GM12878 (cell line): ENCODE measurements around the gene NMUR1. TPM values are rescaled to one million over a fixed set of nuclear protein-coding genes. Genes with fewer than 3 reads are reported as not detected.

ENCODE experiments used
- ATAC-seq: fragments of 200-7000 bp; cut with Tn5 transposase; 3 replicates; pipeline ENCODE4 v1.9.1; 2020; ENCODE audit warnings: mild to moderate bottlenecking, moderate library complexity
- BruUV-seq: library from RNA; stranded (reverse); fragments of 400-500 nt; replicated peaks from 2 replicates; lab custom pipeline; 2021; lab: Mats Ljungman, UMichigan
- CTCF ChIA-PET: fragments of 300-600 bp; sonication (Branson Sonifier 250); formaldehyde crosslinking; extraction: SDS; loops from one replicate; lab custom pipeline; 2021; ENCODE audit warnings: inconsistent platforms; lab: Yijun Ruan, JAX
- POLR2A ChIA-PET: fragments of 350-600 bp; formaldehyde crosslinking; extraction: SDS; loops from one replicate; lab custom pipeline; 2021; ENCODE audit warnings: inconsistent platforms; lab: Charles Lee
- RAD21 ChIA-PET: fragments of 300-600 bp; sonication (Branson Sonifier 250); formaldehyde crosslinking; loops from one replicate; lab custom pipeline; 2023; ENCODE audit warnings: antibody characterized with exemption; ENCODE audit not compliant: unreplicated experiment; lab: Charles Lee
- SMC1A ChIA-PET: fragments of 300-600 bp; sonication (Branson Sonifier 250); formaldehyde crosslinking; loops from one replicate; lab custom pipeline; 2023; ENCODE audit not compliant: unreplicated experiment, uncharacterized antibody; lab: Charles Lee
- DNase-seq: peaks from one replicate; pipeline ENCODE4 v3.0.0-alpha.2; 2011; ENCODE audit warnings: low read depth, low spot score
- FAIRE-seq: peaks from 3 replicates; lab custom pipeline; 2011; peaks lifted over from hg19 to GRCh38; lab: Jason Lieb, UNC
- H2AFZ ChIP-seq: 2 replicates; pipeline ENCODE4 v1.6.0; 2011; ENCODE audit warnings: low read depth, low read length, control low read depth; ENCODE audit not compliant: control insufficient read depth
- H3K27ac ChIP-seq: 2 replicates; pipeline ENCODE4 v1.5.1; 2011; ENCODE audit warnings: control low read depth; ENCODE audit not compliant: control insufficient read depth, insufficient read depth
- H3K27me3 ChIP-seq, 2 experiments: replicated peaks in 1 of 2; 2 replicates each; pipeline versions ENCODE4 v1.6.0 to v1.6.1; 2011; ENCODE audit warnings: low read length in 1 of 2; ENCODE audit not compliant: control insufficient read depth in 2 of 2, insufficient read depth in 2 of 2
- H3K36me3 ChIP-seq, 2 experiments: 2 replicates each; pipeline ENCODE4 v1.5.1; 2011; ENCODE audit warnings: low read length in 1 of 2; ENCODE audit not compliant: control insufficient read depth in 2 of 2, insufficient read depth in 2 of 2
- H3K4me1 ChIP-seq: 2 replicates; pipeline ENCODE4 v1.6.1; 2011; ENCODE audit warnings: mild to moderate bottlenecking, low read length, moderate library complexity, mixed read lengths; ENCODE audit not compliant: control insufficient read depth, insufficient read depth
- H3K4me2 ChIP-seq: 2 replicates; pipeline ENCODE4 v1.6.0; 2011; ENCODE audit warnings: control low read depth; ENCODE audit not compliant: control insufficient read depth, insufficient read depth
- H3K4me3 ChIP-seq: fragments of 200-600 bp; sonication (generic); 2 replicates; pipeline ENCODE4 v1.5.1; 2016
- H3K79me2 ChIP-seq: 2 replicates; pipeline ENCODE4 v1.6.0; 2011; ENCODE audit warnings: low read length; ENCODE audit not compliant: control insufficient read depth, insufficient read depth
- H3K9ac ChIP-seq: 2 replicates; pipeline ENCODE4 v1.8.0; 2011; ENCODE audit warnings: low read length, control low read depth, mixed read lengths; ENCODE audit not compliant: control insufficient read depth, insufficient read depth
- H3K9me3 ChIP-seq: replicated peaks from 3 replicates; pipeline ENCODE4 v1.5.1; 2011; ENCODE audit warnings: mild to moderate bottlenecking, low read length; ENCODE audit not compliant: control insufficient read depth, insufficient read depth
- H4K20me1 ChIP-seq: 2 replicates; pipeline ENCODE4 v1.6.0; 2011; ENCODE audit not compliant: control insufficient read depth, insufficient read depth
- GATAD2B ChIP-seq: fragments of 450-650 bp; conservative IDR thresholded peaks from 2 replicates; pipeline ENCODE4 v1.6.1; 2017; ENCODE audit warnings: low read depth, mild to moderate bottlenecking, moderate library complexity
- HCFC1 ChIP-seq: fragments of 150-350 bp; IDR thresholded peaks from 2 replicates; pipeline ENCODE4 v1.6.1; 2014; ENCODE audit warnings: low read length
- MXI1 ChIP-seq: fragments of 150-350 bp; IDR thresholded peaks from 2 replicates; pipeline ENCODE4 v1.6.1; 2011; ENCODE audit warnings: low read depth, mild to moderate bottlenecking, inconsistent platforms, low read length, improper control_type of control experiment
- PBX3 ChIP-seq: IDR thresholded peaks from 2 replicates; pipeline ENCODE4 v1.6.1; 2011; ENCODE audit warnings: mild to moderate bottlenecking, low read depth, low read length, moderate library complexity; ENCODE audit not compliant: insufficient replicate concordance
- ZNF24 ChIP-seq: fragments of 450-650 bp; IDR thresholded peaks from 2 replicates; pipeline ENCODE4 v1.6.1; 2017; ENCODE audit warnings: antibody characterized with exemption, mild to moderate bottlenecking
- WGBS: methylation state at CpG from one replicate; pipeline ENCODE4 v1.1.6; 2016; ENCODE audit warnings: low lambda C conversion rate; ENCODE audit not compliant: insufficient replicate concordance, insufficient coverage; ENCODE audit errors: missing lambda C conversion rate; 5-methylcytosine and 5-hydroxymethylcytosine counted together
- in situ Hi-C: fragments of 300-500 bp; cut with MboI; formaldehyde crosslinking; loops from 9 replicates; pipeline ENCODE4 v1.14.3; 2018; ENCODE audit warnings: mixed read lengths
- intact Hi-C: fragments of 100-400 bp; cut with micrococcal nuclease; formaldehyde crosslinking; loops from one replicate; pipeline ENCODE4 v1.14.2; 2022; ENCODE audit not compliant: unreplicated experiment
- polyA plus RNA-seq, 11 experiments: library from polyadenylated mRNA; depleted of rRNA in 4 of 11; unstranded in 6 of 11; stranded (reverse) in 5 of 11; fragments of >200 nt; fragmentation: Nextera tagmentation in 4 of 11; fragmentation: Illumina TruSeq in 1 of 11; extraction: Ambion mirVana in 4 of 11; extraction: Trizol in 1 of 11; gene quantifications; 1 replicate in 1 of 11; 2 replicates in 10 of 11; pipeline versions ENCODE4 v1.2.1 to v1.2.3, GENCODE V29; 2011 to 2016; ENCODE audit warnings: inconsistent platforms in 2 of 11, missing spikeins in 2 of 11, low read depth in 1 of 11
- total RNA-seq, 4 experiments: library from RNA; depleted of rRNA in 3 of 4; stranded (reverse); fragments of >200 nt in 3 of 4; fragmentation: Illumina TruSeq in 1 of 4; extraction: Trizol in 1 of 4; gene quantifications; 2 replicates each; pipeline versions ENCODE4 v1.2.1 to v1.2.3, GENCODE V29; 2013 to 2021
- TF ChIP-seq, protein P1 (sequence below): IDR thresholded peaks from 2 replicates; pipeline ENCODE4 v1.6.1; 2012; ENCODE audit warnings: improper control_type of control experiment, low read depth, low read length; ENCODE audit not compliant: insufficient replicate concordance

NMUR1 gene
- total and polyA plus RNA-seq, 10 of the 15 experiments (the other 5 are each of a cell fraction or from before 2014, with no cell fraction given), result under 0.01 to 0.08 (median 0.02) TPM; not detected in 5

DNA sequence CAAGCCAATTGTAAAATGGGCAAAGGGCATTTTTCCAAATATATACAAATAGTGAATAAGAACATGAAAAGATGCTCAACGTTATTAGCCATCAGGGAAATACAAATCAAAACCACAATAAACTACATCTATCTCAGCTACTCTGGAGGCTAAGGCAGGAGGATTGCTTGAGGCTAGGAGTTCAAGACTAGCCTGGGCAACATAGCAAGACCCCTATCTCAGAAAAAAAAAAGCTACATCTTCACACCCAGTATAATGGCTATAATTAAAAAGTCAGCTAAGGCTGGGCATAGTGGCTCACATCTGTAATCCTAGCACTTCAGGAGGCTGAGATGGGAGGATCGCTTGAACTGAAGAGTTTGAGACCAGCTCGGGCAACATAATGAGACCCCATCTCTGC, 53.3 kb downstream of the NMUR1 start:
- H3K4me3 ChIP-seq, result no peak overlapping the region
- H4K20me1 ChIP-seq, result no peaks in the 10 kb centered on the region
- no peaks in the 10 kb centered on the region for H3K27me3 ChIP-seq
- intact Hi-C loops, result no loop called here
- 42% methylated on average over 3 of the region's 3 CpGs for WGBS
- RAD21 ChIA-PET, result interaction anchor here (0.9 to 1.3 kb wide), 2 partner anchors 10 to 80 kb away, joined by 3 to 4 read pairs; no protein-coding TSS in a partner anchor
- SMC1A ChIA-PET, result interaction anchor here (1.8 to 2.2 kb wide), 2 partner anchors 11 to 196 kb away, joined by 4 to 11 read pairs; partner anchors contain the start of gene NCL
- CTCF ChIA-PET, result interaction anchor here (1.3 to 3.5 kb wide), 4 partner anchors 12 to 249 kb away, joined by 3 to 18 read pairs (median 4); partner anchors contain the start of gene NCL
- BruUV-seq, result no TSS peak
- no peaks in the 10 kb centered on the region for H3K9me3 ChIP-seq
- no peak for ATAC-seq
- H3K9ac ChIP-seq, result no peak overlapping the region
- no peak overlapping the region for H3K4me2 ChIP-seq
- POLR2A ChIA-PET, result interaction anchor here (4.2 kb wide), 1 partner anchor 13 kb away, joined by 19 read pairs; the partner anchor contains the start of gene NCL
- no peak overlapping the region for H2AFZ ChIP-seq
- no peak for DNase-seq
- in situ Hi-C loops, result no loop called here
- H3K36me3 ChIP-seq, result no peaks in the 10 kb centered on the region
- peaks cover 5% of the 10 kb centered on the region; the same call in 1 of the 2 replicates for H3K4me1 ChIP-seq
- TF ChIP-seq GATAD2B, result no peak
- TF ChIP-seq ZNF24, result no peak
- no peak for TF ChIP-seq HCFC1
- TF ChIP-seq PBX3, result no peak
- no peak for TF ChIP-seq MXI1
- TF ChIP-seq, protein P1, sequence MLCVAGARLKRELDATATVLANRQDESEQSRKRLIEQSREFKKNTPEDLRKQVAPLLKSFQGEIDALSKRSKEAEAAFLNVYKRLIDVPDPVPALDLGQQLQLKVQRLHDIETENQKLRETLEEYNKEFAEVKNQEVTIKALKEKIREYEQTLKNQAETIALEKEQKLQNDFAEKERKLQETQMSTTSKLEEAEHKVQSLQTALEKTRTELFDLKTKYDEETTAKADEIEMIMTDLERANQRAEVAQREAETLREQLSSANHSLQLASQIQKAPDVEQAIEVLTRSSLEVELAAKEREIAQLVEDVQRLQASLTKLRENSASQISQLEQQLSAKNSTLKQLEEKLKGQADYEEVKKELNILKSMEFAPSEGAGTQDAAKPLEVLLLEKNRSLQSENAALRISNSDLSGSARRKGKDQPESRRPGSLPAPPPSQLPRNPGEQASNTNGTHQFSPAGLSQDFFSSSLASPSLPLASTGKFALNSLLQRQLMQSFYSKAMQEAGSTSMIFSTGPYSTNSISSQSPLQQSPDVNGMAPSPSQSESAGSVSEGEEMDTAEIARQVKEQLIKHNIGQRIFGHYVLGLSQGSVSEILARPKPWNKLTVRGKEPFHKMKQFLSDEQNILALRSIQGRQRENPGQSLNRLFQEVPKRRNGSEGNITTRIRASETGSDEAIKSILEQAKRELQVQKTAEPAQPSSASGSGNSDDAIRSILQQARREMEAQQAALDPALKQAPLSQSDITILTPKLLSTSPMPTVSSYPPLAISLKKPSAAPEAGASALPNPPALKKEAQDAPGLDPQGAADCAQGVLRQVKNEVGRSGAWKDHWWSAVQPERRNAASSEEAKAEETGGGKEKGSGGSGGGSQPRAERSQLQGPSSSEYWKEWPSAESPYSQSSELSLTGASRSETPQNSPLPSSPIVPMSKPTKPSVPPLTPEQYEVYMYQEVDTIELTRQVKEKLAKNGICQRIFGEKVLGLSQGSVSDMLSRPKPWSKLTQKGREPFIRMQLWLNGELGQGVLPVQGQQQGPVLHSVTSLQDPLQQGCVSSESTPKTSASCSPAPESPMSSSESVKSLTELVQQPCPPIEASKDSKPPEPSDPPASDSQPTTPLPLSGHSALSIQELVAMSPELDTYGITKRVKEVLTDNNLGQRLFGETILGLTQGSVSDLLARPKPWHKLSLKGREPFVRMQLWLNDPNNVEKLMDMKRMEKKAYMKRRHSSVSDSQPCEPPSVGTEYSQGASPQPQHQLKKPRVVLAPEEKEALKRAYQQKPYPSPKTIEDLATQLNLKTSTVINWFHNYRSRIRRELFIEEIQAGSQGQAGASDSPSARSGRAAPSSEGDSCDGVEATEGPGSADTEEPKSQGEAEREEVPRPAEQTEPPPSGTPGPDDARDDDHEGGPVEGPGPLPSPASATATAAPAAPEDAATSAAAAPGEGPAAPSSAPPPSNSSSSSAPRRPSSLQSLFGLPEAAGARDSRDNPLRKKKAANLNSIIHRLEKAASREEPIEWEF, result no peak
- no peak for FAIRE-seq
- H3K27ac ChIP-seq, result no peak overlapping the region
- H3K79me2 ChIP-seq, result peaks cover 3% of the 10 kb centered on the region
